AG04450 (cell line): ENCODE data around the gene C7orf25. TPM values are rescaled to one million over a fixed set of nuclear protein-coding genes. Genes with fewer than 3 reads are reported as not detected.

ENCODE experiments used
- CTCF ChIA-PET: fragments of 300-600, 350-600 bp; formaldehyde crosslinking; extraction: SDS; loops from one replicate; lab custom pipeline; 2022; ENCODE audit warnings: antibody characterized with exemption, inconsistent platforms; lab: Charles Lee
- POLR2A ChIA-PET: fragments of 350-600 bp; formaldehyde crosslinking; extraction: SDS; loops from one replicate; lab custom pipeline; 2021; ENCODE audit warnings: antibody characterized with exemption, inconsistent platforms; lab: Yijun Ruan, JAX
- DNase-seq: peaks from one replicate; pipeline ENCODE4 v3.0.0-alpha.2; 2011; ENCODE audit warnings: low read depth, low spot score
- H3K27ac ChIP-seq: one replicate; pipeline ENCODE4 v1.5.1; 2012; ENCODE audit warnings: low read depth, low read length, control low read depth
- H3K27me3 ChIP-seq: one replicate; pipeline ENCODE4 v1.6.0; 2012; ENCODE audit warnings: low read length; ENCODE audit not compliant: control insufficient read depth, insufficient read depth
- H3K4me3 ChIP-seq: 2 replicates; pipeline ENCODE4 v1.5.1; 2011; ENCODE audit warnings: mild to moderate bottlenecking, low read depth, low read length, control low read depth
- H3K9me3 ChIP-seq: 2 replicates; pipeline ENCODE4 v1.5.1; 2012; ENCODE audit warnings: low read length; ENCODE audit not compliant: control insufficient read depth, insufficient read depth
- CTCF ChIP-seq: IDR thresholded peaks from 2 replicates; pipeline ENCODE4 v1.5.1; 2011; ENCODE audit warnings: low read depth, low read length, control low read depth, inconsistent platforms
- polyA minus RNA-seq: library from RNA; depleted of rRNA, polyadenylated mRNA; stranded (reverse); fragments of >200 nt; gene quantifications from 2 replicates; pipeline ENCODE4 v1.2.3, GENCODE V29; 2011; rRNA and poly(A)+ RNA removed
- polyA plus RNA-seq: library from polyadenylated mRNA; depleted of rRNA; stranded (reverse); fragments of >200 nt; gene quantifications from 2 replicates; pipeline ENCODE4 v1.2.3, GENCODE V29; 2011; rRNA removed

C7orf25 gene
- polyA plus RNA-seq, result 3.1 and 3.8 TPM in 2 replicates
- 2.7 and 4.3 TPM in 2 replicates for polyA minus RNA-seq

DNA sequence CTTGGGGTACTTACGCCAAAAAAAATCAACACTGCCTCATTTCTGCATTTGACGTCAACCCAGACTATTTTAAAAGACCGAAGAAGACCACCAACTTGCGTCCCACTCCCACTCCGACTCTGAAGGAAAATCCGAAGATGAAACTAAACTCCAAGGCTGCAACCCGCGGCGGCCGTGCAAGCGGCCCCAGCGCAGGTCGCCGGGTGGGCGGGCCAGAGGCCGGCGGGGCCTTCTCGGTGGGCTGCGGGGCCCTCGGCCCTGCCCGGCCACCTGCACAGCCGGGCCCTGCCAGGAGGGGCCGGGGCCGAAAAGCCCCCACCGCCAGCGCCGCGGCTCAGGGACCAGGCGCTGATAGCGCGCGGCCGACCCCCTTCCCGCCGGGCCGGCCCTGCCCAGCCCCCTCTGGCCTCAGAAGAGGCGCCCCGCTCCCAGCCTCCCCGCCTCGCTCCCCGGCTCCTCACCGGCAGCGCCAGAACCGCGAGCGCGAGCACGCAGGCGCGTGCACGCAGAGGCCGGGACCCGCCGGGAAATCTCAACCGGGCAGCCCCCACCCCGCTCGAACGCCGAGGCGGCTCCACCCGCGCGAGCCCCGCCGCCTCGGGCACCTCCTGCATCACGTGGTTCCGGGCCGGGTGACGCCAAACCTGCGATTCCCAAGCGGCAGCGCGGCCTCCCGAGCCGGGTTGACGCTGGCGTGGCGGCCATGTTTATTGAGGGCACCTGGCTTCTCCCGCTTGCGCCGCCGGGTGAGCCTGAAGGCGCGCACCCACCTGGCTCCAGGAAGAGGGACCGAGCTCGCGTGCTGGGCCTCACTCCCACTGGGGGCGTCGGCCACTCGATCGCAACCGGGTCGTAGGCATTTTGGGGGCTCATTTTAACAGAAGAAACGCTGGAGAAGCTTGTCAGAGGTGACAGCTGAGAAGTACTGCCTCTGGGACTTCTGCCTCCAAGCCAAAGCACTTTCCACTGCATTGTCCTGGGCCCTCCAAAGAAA, at the start of gene C7orf25:
Gene C7orf25 (minus strand): TSS at position 617 of the 994 bp plus-strand sequence. CDS start 1,170 bp downstream, outside the sequence.
- ChIA-PET POLR2A (interaction anchor here (0.6 to 0.9 kb wide), 3 partner anchors 20 to 794 kb away, joined by 3 read pairs; partner anchors contain the start of genes MRPL32 and PSMA2), CTCF (interaction anchor here (0.6 to 1.0 kb wide), 3 partner anchors 30 to 971 kb away, joined by 3 read pairs; no protein-coding TSS in a partner anchor)
- no peaks in the 10 kb centered on the region for H3K9me3 ChIP-seq

GRCh38 chr7:42961170-42961569, 49.3 kb upstream of the C7orf25 start:
- DNase-seq, result no peak
- CTCF ChIA-PET, result interaction anchor here (2.3 kb wide), 1 partner anchor 20 kb away, joined by 14 read pairs; no protein-coding TSS in a partner anchor
- no peak for TF ChIP-seq CTCF
- H3K9me3 ChIP-seq, result no peaks in the 10 kb centered on the region
- POLR2A ChIA-PET, result no interaction called here
- no peak overlapping the region for H3K4me3 ChIP-seq
- H3K27me3 ChIP-seq, result peaks cover 5% of the 10 kb centered on the region
- no peak overlapping the region for H3K27ac ChIP-seq

More for the DNA sequence above, at the start of gene C7orf25:
- Histone ChIP-seq H3K4me3 (peak within 1 kb of the TSS; percentile 73), H3K27me3 (no peaks in the 10 kb centered on the region), H3K27ac (no peak within 1 kb of the TSS)
- peak; percentile 76 for DNase-seq
- no peak for TF ChIP-seq CTCF

GRCh38 chr7:42960762-42961161, 48.9 kb upstream of the C7orf25 start:
- Histone ChIP-seq H3K9me3 (no peaks in the 10 kb centered on the region), H3K4me3 (no peak overlapping the region), H3K27me3 (peaks cover 5% of the 10 kb centered on the region), H3K27ac (no peak overlapping the region)
- no peak for TF ChIP-seq CTCF
- ChIA-PET CTCF (interaction anchor here (2.4 kb wide), 1 partner anchor 19 kb away, joined by 8 read pairs; no protein-coding TSS in a partner anchor), POLR2A (no interaction called here)
- no peak for DNase-seq

DNA sequence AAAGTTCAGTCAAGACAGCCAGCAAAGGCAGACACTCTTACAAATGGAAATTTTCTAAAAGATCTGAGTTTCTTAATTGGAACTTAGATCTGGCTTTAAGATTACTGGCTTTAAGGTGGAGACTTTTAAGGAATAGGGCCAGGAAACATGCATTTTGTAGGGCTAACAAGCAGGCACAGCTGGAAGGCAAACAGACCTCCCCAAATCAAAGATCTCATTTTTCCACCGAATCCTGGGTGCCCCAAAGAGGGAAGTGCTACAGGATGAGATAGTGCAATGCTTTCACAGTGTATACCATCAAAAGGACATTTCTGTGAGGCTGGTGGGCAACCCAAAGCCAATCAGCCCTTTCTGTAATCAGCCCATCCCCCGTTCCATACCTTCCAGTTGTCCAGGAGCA, 47.7 kb upstream of the C7orf25 start:
- Histone ChIP-seq H3K4me3 (no peak overlapping the region), H3K9me3 (no peaks in the 10 kb centered on the region), H3K27me3 (peaks cover 5% of the 10 kb centered on the region), H3K27ac (no peak overlapping the region)
- no peak for TF ChIP-seq CTCF
- ChIA-PET POLR2A (no interaction called here), CTCF (interaction anchor here (2.4 kb wide), 1 partner anchor 18 kb away, joined by 8 read pairs; no protein-coding TSS in a partner anchor)
- DNase-seq, result no peak
